ENCODE results near the gene CLEC16A.

Gene CLEC16A

GRCh38 chr16:11036868-11037410, 92.6 kb downstream of the CLEC16A start:
- no peak overlapping the region for H3K4me3 ChIP-seq (replicated peaks; ENCODE audit: low read depth, low read length)
- TF ChIP-seq, protein P1, sequence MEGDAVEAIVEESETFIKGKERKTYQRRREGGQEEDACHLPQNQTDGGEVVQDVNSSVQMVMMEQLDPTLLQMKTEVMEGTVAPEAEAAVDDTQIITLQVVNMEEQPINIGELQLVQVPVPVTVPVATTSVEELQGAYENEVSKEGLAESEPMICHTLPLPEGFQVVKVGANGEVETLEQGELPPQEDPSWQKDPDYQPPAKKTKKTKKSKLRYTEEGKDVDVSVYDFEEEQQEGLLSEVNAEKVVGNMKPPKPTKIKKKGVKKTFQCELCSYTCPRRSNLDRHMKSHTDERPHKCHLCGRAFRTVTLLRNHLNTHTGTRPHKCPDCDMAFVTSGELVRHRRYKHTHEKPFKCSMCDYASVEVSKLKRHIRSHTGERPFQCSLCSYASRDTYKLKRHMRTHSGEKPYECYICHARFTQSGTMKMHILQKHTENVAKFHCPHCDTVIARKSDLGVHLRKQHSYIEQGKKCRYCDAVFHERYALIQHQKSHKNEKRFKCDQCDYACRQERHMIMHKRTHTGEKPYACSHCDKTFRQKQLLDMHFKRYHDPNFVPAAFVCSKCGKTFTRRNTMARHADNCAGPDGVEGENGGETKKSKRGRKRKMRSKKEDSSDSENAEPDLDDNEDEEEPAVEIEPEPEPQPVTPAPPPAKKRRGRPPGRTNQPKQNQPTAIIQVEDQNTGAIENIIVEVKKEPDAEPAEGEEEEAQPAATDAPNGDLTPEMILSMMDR (IDR thresholded peaks at IDR 0.05; ENCODE audit: insufficient read depth, low read length, poor library complexity, severe bottlenecking): no peak
- no peak for DNase-seq (ENCODE audit: extremely low read depth, insufficient read length)
- no peaks in the 10 kb centered on the region for H3K27me3 ChIP-seq (replicated peaks; ENCODE audit: control insufficient read depth, insufficient read depth, low read length)
- peaks cover 18% of the 10 kb centered on the region for H3K36me3 ChIP-seq (ENCODE audit: control insufficient read depth, insufficient read depth, low read length)

DNA sequence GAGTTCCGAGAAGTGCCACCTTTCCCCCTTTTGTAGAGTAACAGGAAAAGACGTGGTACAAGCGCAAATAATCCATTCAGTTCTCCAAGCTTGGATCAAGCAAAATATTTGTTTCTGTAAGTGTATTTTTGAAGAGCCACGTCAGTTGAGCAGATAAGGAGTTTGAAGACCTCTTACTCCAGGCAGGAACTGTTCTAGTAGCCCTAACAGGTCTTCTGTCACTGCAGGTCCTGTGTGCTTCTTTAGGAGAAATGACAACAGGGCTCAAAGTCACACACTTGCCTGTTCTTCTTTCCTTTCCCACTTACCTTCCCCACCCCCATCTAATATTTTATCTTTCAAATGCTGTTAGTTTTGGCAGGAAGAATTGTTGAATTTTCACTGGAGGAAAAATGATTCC, 93.9 kb downstream of the CLEC16A start:
- peaks cover 22% of the 10 kb centered on the region for H3K36me3 ChIP-seq (ENCODE audit: control insufficient read depth, insufficient read depth, low read length)
- TF ChIP-seq, protein P1 (IDR thresholded peaks at IDR 0.05; ENCODE audit: insufficient read depth, low read length, poor library complexity, severe bottlenecking): no peak
- DNase-seq (ENCODE audit: extremely low read depth, insufficient read length): no peak
- no peaks in the 10 kb centered on the region for H3K27me3 ChIP-seq (replicated peaks; ENCODE audit: control insufficient read depth, insufficient read depth, low read length)
- no peak overlapping the region for H3K4me3 ChIP-seq (replicated peaks; ENCODE audit: low read depth, low read length)

GRCh38 chr16:11038777-11039176, 94.4 kb downstream of the CLEC16A start:
- H3K27me3 ChIP-seq (replicated peaks; ENCODE audit: control insufficient read depth, insufficient read depth, low read length): no peaks in the 10 kb centered on the region
- TF ChIP-seq, protein P1 (IDR thresholded peaks at IDR 0.05; ENCODE audit: insufficient read depth, low read length, poor library complexity, severe bottlenecking): no peak
- no peak for DNase-seq (ENCODE audit: extremely low read depth, insufficient read length)
- H3K36me3 ChIP-seq (ENCODE audit: control insufficient read depth, insufficient read depth, low read length): peaks cover 22% of the 10 kb centered on the region
- H3K4me3 ChIP-seq (replicated peaks; ENCODE audit: low read depth, low read length): no peak overlapping the region

DNA sequence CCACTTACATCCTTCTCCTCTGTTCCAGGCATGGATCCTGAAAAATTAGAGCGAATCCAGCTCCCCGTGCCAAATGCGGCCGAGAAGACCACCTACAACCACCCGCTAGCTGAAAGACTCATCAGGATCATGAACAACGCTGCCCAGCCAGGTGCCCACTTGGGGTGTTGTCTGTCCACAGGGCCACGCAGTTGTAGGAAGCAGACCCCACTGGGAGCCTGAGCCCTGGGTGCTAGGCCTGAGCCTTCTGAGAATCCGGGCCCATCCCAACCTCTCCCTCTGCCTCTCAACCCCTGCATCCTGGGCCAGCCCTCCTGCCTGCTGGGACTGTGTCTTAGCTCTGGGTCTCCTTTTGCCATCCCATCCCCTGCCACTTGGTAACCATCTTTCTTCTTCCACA, 95.4 kb downstream of the CLEC16A start:
- Histone ChIP-seq H3K36me3 (ENCODE audit: control insufficient read depth, insufficient read depth, low read length) (peaks cover 22% of the 10 kb centered on the region), H3K4me3 (replicated peaks; ENCODE audit: low read depth, low read length) (no peak overlapping the region), H3K27me3 (replicated peaks; ENCODE audit: control insufficient read depth, insufficient read depth, low read length) (no peaks in the 10 kb centered on the region)
- TF ChIP-seq, protein P1 (IDR thresholded peaks at IDR 0.05; ENCODE audit: insufficient read depth, low read length, poor library complexity, severe bottlenecking): no peak
- DNase-seq (ENCODE audit: extremely low read depth, insufficient read length): no peak

DNA sequence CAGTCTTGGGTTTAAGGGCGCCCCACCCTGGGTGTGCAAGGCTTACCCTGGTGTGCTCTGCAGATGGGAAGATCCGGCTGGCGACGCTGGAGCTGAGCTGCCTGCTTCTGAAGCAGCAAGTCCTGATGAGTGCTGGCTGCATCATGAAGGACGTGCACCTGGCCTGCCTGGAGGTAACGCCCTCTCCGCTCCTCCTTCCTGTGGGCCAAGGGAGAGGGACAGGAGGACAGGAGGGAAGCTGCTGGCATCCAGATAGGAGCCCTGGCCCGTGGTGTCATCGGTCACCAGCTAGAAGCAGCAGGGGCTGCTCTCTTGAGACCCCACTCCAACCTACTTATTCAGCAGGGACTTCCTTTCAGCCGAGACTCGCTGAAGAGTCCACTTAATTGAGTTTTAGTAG, 97.8 kb downstream of the CLEC16A start:
- Histone ChIP-seq H3K36me3 (ENCODE audit: control insufficient read depth, insufficient read depth, low read length) (peaks cover 23% of the 10 kb centered on the region), H3K4me3 (replicated peaks; ENCODE audit: low read depth, low read length) (no peak overlapping the region), H3K27me3 (replicated peaks; ENCODE audit: control insufficient read depth, insufficient read depth, low read length) (no peaks in the 10 kb centered on the region)
- no peak for DNase-seq (ENCODE audit: extremely low read depth, insufficient read length)
- TF ChIP-seq, protein P1 (IDR thresholded peaks at IDR 0.05; ENCODE audit: insufficient read depth, low read length, poor library complexity, severe bottlenecking): no peak

- Histone ChIP-seq H3K27me3 (replicated peaks; ENCODE audit: control insufficient read depth, insufficient read depth, low read length) (no peaks in the 10 kb centered on the region), H3K36me3 (ENCODE audit: control insufficient read depth, insufficient read depth, low read length) (peaks cover 24% of the 10 kb centered on the region), H3K4me3 (replicated peaks; ENCODE audit: low read depth, low read length) (no peak overlapping the region)
- DNase-seq (ENCODE audit: extremely low read depth, insufficient read length): no peak
- TF ChIP-seq, protein P1 (IDR thresholded peaks at IDR 0.05; ENCODE audit: insufficient read depth, low read length, poor library complexity, severe bottlenecking): no peak
Measured at GRCh38 chr16:11045441-11045840, 101.1 kb downstream of the CLEC16A start.

Measured in GM06990 (cell line).